NOMO-1 (cell line): Measurements from ENCODE around the gene PM20D1.

Experiments used
- DNase-seq, 2 experiments: peaks; one replicate each; lab custom pipeline; 2025; ENCODE audit not compliant: unreplicated experiment in 2 of 2; lab: John Stamatoyannopoulos, UW

Gene PM20D1

DNA sequence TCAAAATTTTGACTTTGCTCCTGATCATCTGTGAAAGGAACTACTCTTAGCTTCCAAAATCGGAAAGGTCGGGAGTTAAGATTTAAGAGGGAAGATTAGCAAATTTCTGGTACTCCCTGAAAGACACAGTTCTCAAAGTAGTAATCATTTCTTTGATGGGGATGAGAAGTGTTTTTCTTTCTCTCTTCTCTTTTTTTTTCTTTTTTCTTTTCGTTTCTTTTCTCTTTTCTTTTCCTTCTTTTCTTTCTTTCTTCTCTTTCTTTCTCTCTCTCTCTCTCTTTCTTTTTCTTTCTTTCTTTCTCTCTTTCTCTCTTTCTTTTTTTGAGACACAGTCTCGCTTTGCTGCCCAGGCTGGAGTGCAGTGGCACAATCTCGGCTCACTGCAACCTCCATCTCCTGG lies 69.6 kb downstream of the PM20D1 start:
- DNase-seq, result no peak
